ENCODE measurements around the gene NTSR1.

- TF ChIP-seq CTCF (IDR thresholded peaks at IDR 0.05): no peak
- TF ChIP-seq POLR2A (IDR thresholded peaks at IDR 0.05): no peak
Measured at GRCh38 chr20:62712606-62713005, 4.0 kb downstream of the NTSR1 start.

All from heart left ventricle (tissue), 13 donors.